ENCODE measurements around the gene IRS2.
A peak's percentile ranks its signal among the peaks of the same experiment; 100 is the strongest.

IRS2 gene

GRCh38 chr13:109728791-109729731, 57.3 kb downstream of the IRS2 start:
- no peak for DNase-seq (ENCODE audit: low spot score)

- no peak for DNase-seq (ENCODE audit: low spot score)
These were observed 58.3 kb downstream of the IRS2 start for GRCh38 chr13:109728061-109728460.

GRCh38 chr13:109727251-109727650, 59.1 kb downstream of the IRS2 start:
- no peak for DNase-seq (ENCODE audit: low spot score)

- DNase-seq (ENCODE audit: low spot score) = no peak
These were observed 60.3 kb downstream of the IRS2 start for GRCh38 chr13:109725995-109726637.

- DNase-seq (ENCODE audit: low spot score) = no peak
These were observed 61.1 kb downstream of the IRS2 start for GRCh38 chr13:109725297-109725696.

- no peak for DNase-seq (ENCODE audit: low spot score)
These were observed 61.8 kb downstream of the IRS2 start for GRCh38 chr13:109724603-109725002.

- DNase-seq (ENCODE audit: low spot score) = no peak
These were observed 63.3 kb downstream of the IRS2 start for GRCh38 chr13:109723046-109723445.

GRCh38 chr13:109722068-109722467, 64.3 kb downstream of the IRS2 start:
- DNase-seq (ENCODE audit: low spot score) = no peak

- DNase-seq (ENCODE audit: low spot score) = no peak
These were observed 65.6 kb downstream of the IRS2 start for GRCh38 chr13:109720758-109721184.

GRCh38 chr13:109719962-109720646, 66.3 kb downstream of the IRS2 start:
- DNase-seq (ENCODE audit: low spot score) = no peak

GRCh38 chr13:109718726-109719125, 67.7 kb downstream of the IRS2 start:
- DNase-seq (ENCODE audit: low spot score) = no peak

GRCh38 chr13:109717686-109718085, 68.7 kb downstream of the IRS2 start:
- DNase-seq (ENCODE audit: low spot score) = no peak

- DNase-seq (ENCODE audit: low spot score) = peak; percentile 33
These were observed 70.5 kb downstream of the IRS2 start for GRCh38 chr13:109715902-109716301.

- DNase-seq (ENCODE audit: low spot score) = no peak
These were observed 72.7 kb downstream of the IRS2 start for GRCh38 chr13:109713681-109714080.

- DNase-seq (ENCODE audit: low spot score) = no peak
These were observed 74.2 kb downstream of the IRS2 start for GRCh38 chr13:109712124-109712722.

GRCh38 chr13:109707742-109708617, 78.4 kb downstream of the IRS2 start:
- DNase-seq (ENCODE audit: low spot score) = no peak

GRCh38 chr13:109707044-109707741, 79.2 kb downstream of the IRS2 start:
- DNase-seq (ENCODE audit: low spot score) = no peak

GRCh38 chr13:109706015-109706715, 80.2 kb downstream of the IRS2 start:
- no peak for DNase-seq (ENCODE audit: low spot score)

GRCh38 chr13:109704771-109705635, 81.4 kb downstream of the IRS2 start:
- no peak for DNase-seq (ENCODE audit: low spot score)
